KG1 (cell line): Measurements from ENCODE around the gene TFAP2D.

Experiments
- DNase-seq: peaks from one replicate; lab custom pipeline; 2025; lab: John Stamatoyannopoulos, UW

TFAP2D gene

GRCh38 chr6:50819466-50819903 is 106.2 kb downstream of the TFAP2D start:
- no peak for DNase-seq

DNA sequence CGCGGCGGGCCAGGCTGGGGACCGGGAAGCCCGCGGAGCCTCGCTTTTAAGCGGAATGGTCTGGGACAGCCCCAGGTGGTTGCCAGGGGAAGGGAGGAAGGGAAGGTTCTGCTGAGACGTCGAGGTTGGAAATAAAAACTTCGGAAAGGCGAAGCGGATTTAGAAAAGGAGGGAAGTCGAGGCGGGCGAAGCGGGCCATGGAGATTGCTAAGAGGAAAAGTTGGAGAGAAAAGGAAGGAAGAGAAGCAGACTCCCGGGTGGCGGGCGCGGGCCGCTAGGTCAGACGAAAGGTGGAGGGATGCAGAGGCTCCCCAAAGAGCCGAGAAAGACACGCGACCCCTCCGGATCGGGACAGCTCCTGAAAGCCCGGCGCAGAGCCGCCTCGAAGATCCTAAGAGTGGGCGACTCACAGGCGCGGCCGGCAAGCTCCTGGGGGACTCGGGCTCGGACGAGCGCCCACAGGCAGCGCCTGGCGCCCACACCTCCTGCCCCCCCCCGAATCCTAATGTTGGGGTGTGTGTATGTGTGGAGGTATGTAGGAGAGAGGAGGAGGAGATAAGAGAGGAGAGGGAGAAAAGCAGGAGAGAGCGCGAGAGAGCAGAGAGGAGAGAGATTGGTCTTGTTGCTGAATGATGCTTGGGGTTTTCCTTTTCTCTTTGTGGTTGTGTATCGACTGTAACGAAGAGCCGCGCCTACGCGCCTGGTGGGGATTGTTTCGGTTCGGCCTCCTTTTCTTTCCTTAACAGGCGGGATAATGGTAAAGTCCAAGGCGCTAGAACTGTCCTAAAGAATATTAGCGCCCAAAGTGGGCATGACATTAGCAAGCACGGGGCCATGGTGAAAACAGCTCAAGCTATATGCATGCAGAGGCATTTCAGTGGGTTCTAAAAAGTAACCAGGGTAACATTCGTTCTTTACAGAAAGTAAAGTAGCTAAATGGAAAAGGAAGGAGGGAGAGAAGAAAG is 106.9 kb downstream of the TFAP2D start:
- no peak for DNase-seq

DNA sequence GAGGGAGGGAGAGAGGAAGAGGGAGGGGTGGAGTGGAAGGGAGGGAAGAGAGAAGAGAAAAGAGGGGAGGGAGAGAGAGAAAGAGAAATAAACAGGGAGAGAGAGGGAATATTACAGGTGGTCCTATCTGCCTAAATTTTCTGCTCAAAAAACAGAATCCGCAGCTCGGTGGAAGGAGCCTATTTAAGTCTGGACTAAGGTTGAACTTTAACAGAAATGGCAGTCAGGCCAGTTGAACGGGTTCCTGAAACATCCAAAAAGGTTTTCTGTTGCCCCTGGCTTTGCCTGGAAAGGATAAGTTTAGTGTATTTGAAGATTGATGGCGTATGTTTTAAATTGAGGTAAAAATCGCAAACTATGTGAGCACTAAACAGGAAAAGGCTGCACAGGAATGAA is 107.5 kb downstream of the TFAP2D start:
- DNase-seq, result no peak

GRCh38 chr6:50821441-50822077 is 108.2 kb downstream of the TFAP2D start:
- DNase-seq, result no peak

- no peak for DNase-seq
These were observed 108.8 kb downstream of the TFAP2D start for GRCh38 chr6:50822078-50822476.
